SK-N-SH treated with all-trans-retinoic acid at 6 μM for 48 hours (cell line): ENCODE results near the gene NOBOX.
A peak's percentile ranks its signal among the peaks of the same experiment; 100 is the strongest.

Experiments used
- ATAC-seq: fragments of 200-7000 bp; cut with Tn5 transposase; 3 replicates; pipeline ENCODE4 v1.9.1; 2020; ENCODE audit warnings: mild to moderate bottlenecking, moderate library complexity
- BACH2 ChIP-seq: fragments of 250-450 bp; sonication (Bioruptor Pico); IDR thresholded peaks from 2 replicates; pipeline ENCODE4 v1.9.0; 2021; ENCODE audit warnings: mild to moderate bottlenecking, borderline replicate concordance
- CREB5 ChIP-seq: fragments of 250-450 bp; sonication (Bioruptor Pico); IDR thresholded peaks from 2 replicates; pipeline ENCODE4 v1.5.1; 2020; ENCODE audit warnings: low read depth, mild to moderate bottlenecking, moderate library complexity
- CSDC2 ChIP-seq: fragments of 250-450 bp; sonication (Bioruptor Pico); IDR thresholded peaks from 2 replicates; pipeline ENCODE4 v1.5.0; 2020; ENCODE audit warnings: mild to moderate bottlenecking, moderate library complexity
- CSRNP3 ChIP-seq: fragments of 250-450 bp; sonication (Bioruptor Pico); IDR thresholded peaks from 2 replicates; pipeline ENCODE4 v1.5.1; 2021; ENCODE audit warnings: mild to moderate bottlenecking, moderate library complexity
- ESRRG ChIP-seq: fragments of 250-450 bp; sonication (Bioruptor Pico); IDR thresholded peaks from 2 replicates; pipeline ENCODE4 v1.6.1; 2021; ENCODE audit warnings: mild to moderate bottlenecking
- GLIS3 ChIP-seq: fragments of 250-450 bp; sonication (Bioruptor Pico); IDR thresholded peaks from 2 replicates; pipeline ENCODE4 v1.5.0; 2020; ENCODE audit warnings: mild to moderate bottlenecking, moderate library complexity
- ISL1 ChIP-seq: fragments of 250-450 bp; sonication (Bioruptor Pico); IDR thresholded peaks from 2 replicates; pipeline ENCODE4 v2.1.2; 2022; ENCODE audit warnings: mild to moderate bottlenecking, moderate library complexity
- OSR1 ChIP-seq: fragments of 250-450 bp; sonication (Bioruptor Pico); IDR thresholded peaks from 2 replicates; pipeline ENCODE4 v1.8.0; 2022; ENCODE audit warnings: moderate library complexity, mild to moderate bottlenecking, inconsistent platforms
- PATZ1 ChIP-seq: fragments of 250-450 bp; sonication (Bioruptor Pico); IDR thresholded peaks from 2 replicates; pipeline ENCODE4 v1.8.0; 2020; ENCODE audit warnings: mild to moderate bottlenecking, moderate library complexity, borderline replicate concordance
- POU6F1 ChIP-seq: fragments of 250-450 bp; sonication (Bioruptor Pico); IDR thresholded peaks from 2 replicates; pipeline ENCODE4 v1.8.0; 2021; ENCODE audit warnings: low read depth, mild to moderate bottlenecking, moderate library complexity, borderline replicate concordance
- PPARA ChIP-seq: fragments of 250-450 bp; sonication (Bioruptor Pico); IDR thresholded peaks from 2 replicates; pipeline ENCODE4 v1.5.0; 2020; ENCODE audit warnings: mild to moderate bottlenecking, borderline replicate concordance
- SNAI2 ChIP-seq: fragments of 250-450 bp; sonication (Bioruptor Pico); IDR thresholded peaks from 2 replicates; pipeline ENCODE4 v1.5.0; 2020; ENCODE audit warnings: mild to moderate bottlenecking, moderate library complexity
- TCF4 ChIP-seq: fragments of 250-450 bp; sonication (Bioruptor Pico); IDR thresholded peaks from 2 replicates; pipeline ENCODE4 v1.8.0; 2021; ENCODE audit warnings: mild to moderate bottlenecking, moderate library complexity, borderline replicate concordance
- TOX ChIP-seq: fragments of 250-450 bp; sonication (Bioruptor Pico); IDR thresholded peaks from 2 replicates; pipeline ENCODE4 v1.8.0; 2021; ENCODE audit warnings: mild to moderate bottlenecking, moderate library complexity, borderline replicate concordance
- TSHZ2 ChIP-seq: fragments of 250-450 bp; sonication (Bioruptor Pico); IDR thresholded peaks from 2 replicates; pipeline ENCODE4 v1.5.0; 2020; ENCODE audit warnings: mild to moderate bottlenecking, moderate library complexity
- ZC3H10 ChIP-seq: fragments of 250-450 bp; sonication (Bioruptor Pico); IDR thresholded peaks from 2 replicates; pipeline ENCODE4 v1.5.1; 2021; ENCODE audit warnings: mild to moderate bottlenecking, moderate library complexity
- ZFP3 ChIP-seq: fragments of 250-450 bp; sonication (Bioruptor Pico); IDR thresholded peaks from 2 replicates; pipeline ENCODE4 v1.5.0; 2020; ENCODE audit warnings: mild to moderate bottlenecking, moderate library complexity
- ZFP30 ChIP-seq: fragments of 450-650 bp; formaldehyde crosslinking; IDR thresholded peaks from 2 replicates; pipeline ENCODE4 v1.5.0; 2022; ENCODE audit warnings: mild to moderate bottlenecking, moderate library complexity
- ZNF565 ChIP-seq: fragments of 450-650 bp; formaldehyde crosslinking; conservative IDR thresholded peaks from 2 replicates; pipeline ENCODE4 v1.5.0; 2020; ENCODE audit warnings: low read depth, mild to moderate bottlenecking, moderate library complexity
- ZNF70 ChIP-seq: fragments of 450-650 bp; formaldehyde crosslinking; IDR thresholded peaks from 2 replicates; pipeline ENCODE4 v1.5.0; 2020; ENCODE audit warnings: mild to moderate bottlenecking, moderate library complexity
- ZNF8 ChIP-seq: fragments of 450-650 bp; formaldehyde crosslinking; IDR thresholded peaks from 2 replicates; pipeline ENCODE4 v1.5.0; 2020; ENCODE audit warnings: mild to moderate bottlenecking, moderate library complexity

Gene NOBOX

DNA sequence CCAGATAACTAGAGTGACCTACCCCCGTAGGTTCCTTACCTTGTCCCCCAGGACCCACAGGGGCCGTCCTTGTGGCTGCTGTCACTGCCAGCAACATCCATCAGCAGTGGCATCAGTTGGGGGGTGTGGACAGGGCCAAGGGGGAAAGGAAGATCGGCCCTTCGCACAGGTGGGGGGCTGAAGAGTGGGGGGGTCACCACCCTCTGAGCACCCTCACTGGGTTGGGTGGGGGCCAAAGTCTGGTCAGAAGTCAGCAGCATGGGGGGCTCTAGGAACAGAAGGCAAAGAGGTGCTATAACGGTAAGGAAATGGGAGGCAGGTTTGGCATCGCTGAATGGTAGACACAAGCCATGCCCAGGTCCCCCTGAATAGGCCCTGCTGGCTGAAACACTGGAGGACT is 4.6 kb downstream of the NOBOX start:
- no peak for ATAC-seq

DNA sequence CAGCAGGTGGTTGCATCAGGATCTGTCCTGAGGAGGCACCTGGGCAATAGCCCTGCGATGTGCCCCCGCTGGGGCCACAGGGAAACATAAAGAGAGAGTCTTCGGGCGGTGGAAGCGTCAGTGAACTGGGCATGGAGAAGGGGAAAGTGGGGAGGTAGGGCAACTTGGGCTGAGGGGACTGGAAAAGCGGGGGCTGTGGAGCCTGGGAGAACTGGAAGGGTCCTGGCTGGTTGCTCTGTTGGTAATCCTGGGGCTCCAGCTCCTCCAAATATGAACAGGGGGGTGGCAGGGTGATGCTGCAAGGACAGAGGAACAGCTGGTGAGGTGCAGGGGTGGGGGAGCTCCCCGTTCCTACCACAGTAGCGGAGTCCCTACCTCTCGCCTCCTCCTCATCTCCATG is 5.2 kb downstream of the NOBOX start:
- ATAC-seq = no peak
- no peak for TF ChIP-seq ZFP3 (CRISPR knock-in tag)

More for the DNA sequence above, 4.6 kb downstream of the NOBOX start:
- TF ChIP-seq TCF4 (CRISPR knock-in tag) = no peak
- no peak for TF ChIP-seq SNAI2
- TF ChIP-seq, all 23 proteins: peak for 0

DNA sequence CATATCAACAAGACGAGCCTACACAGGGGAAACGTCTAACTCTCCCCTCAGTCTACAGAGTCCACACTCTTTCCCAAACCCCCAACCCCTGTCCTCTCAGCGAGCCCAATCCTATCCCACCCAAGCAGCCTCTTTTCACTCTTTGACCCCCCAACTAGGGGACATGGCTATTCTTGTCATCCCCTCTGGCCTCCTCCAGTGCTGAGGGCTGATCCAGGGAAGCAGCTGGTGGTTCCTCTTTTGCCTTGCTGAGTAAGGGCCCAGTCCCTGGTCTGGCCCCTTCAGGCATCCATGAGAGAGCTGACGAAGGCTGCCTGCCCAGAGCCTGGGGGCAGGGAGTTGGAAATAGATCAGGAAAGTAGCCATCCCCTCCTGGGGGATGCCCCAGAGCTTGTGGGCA is 6.4 kb downstream of the NOBOX start:
- ATAC-seq = no peak
- TF ChIP-seq ZFP30 (CRISPR knock-in tag) (no peak), SNAI2 (no peak), ZFP3 (CRISPR knock-in tag) (no peak), GLIS3 (no peak), TOX (CRISPR knock-in tag) (no peak), POU6F1 (no peak), ZC3H10 (no peak), ISL1 (CRISPR knock-in tag) (no peak), ZNF8 (CRISPR knock-in tag) (no peak), CSDC2 (CRISPR knock-in tag) (no peak), BACH2 (CRISPR knock-in tag) (no peak), ESRRG (CRISPR knock-in tag) (no peak), OSR1 (no peak), PPARA (CRISPR knock-in tag) (no peak), TSHZ2 (no peak), ZNF70 (no peak)
- TF ChIP-seq, all 23 proteins: peak for 0

- peak; percentile 94 for ATAC-seq
- TF ChIP-seq ZC3H10 (no peak), TCF4 (CRISPR knock-in tag) (no peak), PATZ1 (no peak), POU6F1 (no peak), CSRNP3 (CRISPR knock-in tag) (no peak), GLIS3 (no peak), CSDC2 (CRISPR knock-in tag) (no peak), SNAI2 (no peak), ESRRG (CRISPR knock-in tag) (no peak), ISL1 (CRISPR knock-in tag) (no peak), TSHZ2 (no peak), ZNF70 (no peak), ZNF565 (CRISPR knock-in tag) (no peak), CREB5 (CRISPR knock-in tag) (no peak)
Observed at GRCh38 chr7:144391823-144392255, 11.7 kb downstream of the NOBOX start.
